A673 (cell line): ENCODE data around the gene MMP11. TPM values are rescaled to one million over a fixed set of nuclear protein-coding genes. Genes with fewer than 3 reads are reported as not detected.
A peak's percentile ranks its signal among the peaks of the same experiment; 100 is the strongest.

Experiments
- BruUV-seq: library from RNA; stranded (reverse); fragments of 400-500 nt; replicated peaks from 2 replicates; lab custom pipeline; 2021; lab: Mats Ljungman, UMichigan
- CTCF ChIA-PET: fragments of 300-600 bp; sonication (Branson Sonifier 250); formaldehyde crosslinking; loops from one replicate; lab custom pipeline; 2022; ENCODE audit warnings: antibody characterized with exemption; lab: Charles Lee
- POLR2A ChIA-PET: fragments of 300-600 bp; sonication (Branson Sonifier 250); formaldehyde crosslinking; loops from one replicate; lab custom pipeline; 2022; ENCODE audit warnings: antibody characterized with exemption; ENCODE audit not compliant: low non-redundant PET; lab: Charles Lee
- DNase-seq: peaks from one replicate; pipeline ENCODE4 v3.0.0-alpha.2; 2015; ENCODE audit warnings: low spot score
- H3K27ac ChIP-seq: fragments of 200-600 bp; sonication (generic); 2 replicates; pipeline ENCODE4 v1.5.1; 2016; ENCODE audit warnings: mixed run types, low read depth, mild to moderate bottlenecking, mixed read lengths, antibody characterized with exemption, low read length; ENCODE audit not compliant: poor library complexity, severe bottlenecking
- H3K27me3 ChIP-seq: fragments of 200-600 bp; sonication (generic); replicated peaks from 2 replicates; pipeline ENCODE4 v1.6.1; 2017; ENCODE audit warnings: mixed run types, low read depth, mild to moderate bottlenecking, mixed read lengths, antibody characterized with exemption, low read length; ENCODE audit not compliant: insufficient read depth, poor library complexity
- H3K36me3 ChIP-seq: fragments of 200-600 bp; sonication (generic); 2 replicates; pipeline ENCODE4 v1.6.1; 2016; ENCODE audit warnings: mixed run types, mild to moderate bottlenecking, mixed read lengths, antibody characterized with exemption, low read length; ENCODE audit not compliant: insufficient read depth, poor library complexity, severe bottlenecking
- H3K4me1 ChIP-seq: fragments of 200-600 bp; sonication (generic); 2 replicates; pipeline ENCODE4 v1.6.1; 2017; ENCODE audit warnings: mixed run types, mild to moderate bottlenecking, mixed read lengths, antibody characterized with exemption, low read length; ENCODE audit not compliant: insufficient read depth, poor library complexity, severe bottlenecking
- H3K4me3 ChIP-seq: fragments of 200-600 bp; sonication (generic); 2 replicates; pipeline ENCODE4 v1.5.1; 2016; ENCODE audit warnings: low read depth, mixed run types, mild to moderate bottlenecking, mixed read lengths, low read length; ENCODE audit not compliant: poor library complexity, severe bottlenecking
- H3K9me3 ChIP-seq: fragments of 200-600 bp; sonication (generic); 2 replicates; pipeline ENCODE4 v1.6.1; 2016; ENCODE audit warnings: mixed run types, low read depth, mild to moderate bottlenecking, mixed read lengths, antibody characterized with exemption, low read length; ENCODE audit not compliant: poor library complexity, severe bottlenecking
- EZH2 ChIP-seq: fragments of 200-600 bp; sonication (generic); IDR thresholded peaks from 2 replicates; pipeline ENCODE4 v1.6.1; 2017; ENCODE audit warnings: borderline replicate concordance, low read depth, mild to moderate bottlenecking, mixed read lengths, antibody characterized with exemption, low read length; ENCODE audit not compliant: poor library complexity, severe bottlenecking
- intact Hi-C: fragments of 100-400 bp; cut with micrococcal nuclease; formaldehyde crosslinking; loops from one replicate; pipeline ENCODE4 v1.10.0; 2022; ENCODE audit not compliant: unreplicated experiment
- total RNA-seq: library from RNA; stranded (reverse); gene quantifications from 2 replicates; pipeline ENCODE4 v1.2.3, GENCODE V29; 2021
- TF ChIP-seq, protein P1 (sequence below): fragments of 300-800, 200-600 bp; sonication (generic); conservative IDR thresholded peaks from 2 replicates; pipeline ENCODE4 v1.5.1; 2017; ENCODE audit warnings: low read depth, mild to moderate bottlenecking, antibody characterized with exemption, low read length, moderate library complexity, mixed read lengths

MMP11 gene
- total RNA-seq, 1 experiment from 2014 or later: 5.1 TPM

DNA sequence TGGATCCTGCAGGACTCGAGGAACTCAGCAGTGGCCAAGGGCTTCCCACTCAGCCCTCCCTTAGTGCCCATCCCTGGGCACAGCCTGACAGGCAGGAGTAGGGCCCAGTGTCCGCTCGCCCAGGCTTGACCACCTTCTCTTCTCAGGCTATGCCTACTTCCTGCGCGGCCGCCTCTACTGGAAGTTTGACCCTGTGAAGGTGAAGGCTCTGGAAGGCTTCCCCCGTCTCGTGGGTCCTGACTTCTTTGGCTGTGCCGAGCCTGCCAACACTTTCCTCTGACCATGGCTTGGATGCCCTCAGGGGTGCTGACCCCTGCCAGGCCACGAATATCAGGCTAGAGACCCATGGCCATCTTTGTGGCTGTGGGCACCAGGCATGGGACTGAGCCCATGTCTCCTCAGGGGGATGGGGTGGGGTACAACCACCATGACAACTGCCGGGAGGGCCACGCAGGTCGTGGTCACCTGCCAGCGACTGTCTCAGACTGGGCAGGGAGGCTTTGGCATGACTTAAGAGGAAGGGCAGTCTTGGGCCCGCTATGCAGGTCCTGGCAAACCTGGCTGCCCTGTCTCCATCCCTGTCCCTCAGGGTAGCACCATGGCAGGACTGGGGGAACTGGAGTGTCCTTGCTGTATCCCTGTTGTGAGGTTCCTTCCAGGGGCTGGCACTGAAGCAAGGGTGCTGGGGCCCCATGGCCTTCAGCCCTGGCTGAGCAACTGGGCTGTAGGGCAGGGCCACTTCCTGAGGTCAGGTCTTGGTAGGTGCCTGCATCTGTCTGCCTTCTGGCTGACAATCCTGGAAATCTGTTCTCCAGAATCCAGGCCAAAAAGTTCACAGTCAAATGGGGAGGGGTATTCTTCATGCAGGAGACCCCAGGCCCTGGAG is 10.9 kb downstream of the MMP11 start:
- Histone ChIP-seq H3K27me3 (no peaks in the 10 kb centered on the region), H3K27ac (no peak overlapping the region), H3K9me3 (no peaks in the 10 kb centered on the region), H3K4me3 (no peak overlapping the region), H3K36me3 (no peaks in the 10 kb centered on the region), H3K4me1 (peaks cover 7% of the 10 kb centered on the region)
- ChIA-PET POLR2A (no interaction called here), CTCF (no interaction called here)
- intact Hi-C loops: no loop called here
- no peak for TF ChIP-seq EZH2
- TF ChIP-seq, protein P1, sequence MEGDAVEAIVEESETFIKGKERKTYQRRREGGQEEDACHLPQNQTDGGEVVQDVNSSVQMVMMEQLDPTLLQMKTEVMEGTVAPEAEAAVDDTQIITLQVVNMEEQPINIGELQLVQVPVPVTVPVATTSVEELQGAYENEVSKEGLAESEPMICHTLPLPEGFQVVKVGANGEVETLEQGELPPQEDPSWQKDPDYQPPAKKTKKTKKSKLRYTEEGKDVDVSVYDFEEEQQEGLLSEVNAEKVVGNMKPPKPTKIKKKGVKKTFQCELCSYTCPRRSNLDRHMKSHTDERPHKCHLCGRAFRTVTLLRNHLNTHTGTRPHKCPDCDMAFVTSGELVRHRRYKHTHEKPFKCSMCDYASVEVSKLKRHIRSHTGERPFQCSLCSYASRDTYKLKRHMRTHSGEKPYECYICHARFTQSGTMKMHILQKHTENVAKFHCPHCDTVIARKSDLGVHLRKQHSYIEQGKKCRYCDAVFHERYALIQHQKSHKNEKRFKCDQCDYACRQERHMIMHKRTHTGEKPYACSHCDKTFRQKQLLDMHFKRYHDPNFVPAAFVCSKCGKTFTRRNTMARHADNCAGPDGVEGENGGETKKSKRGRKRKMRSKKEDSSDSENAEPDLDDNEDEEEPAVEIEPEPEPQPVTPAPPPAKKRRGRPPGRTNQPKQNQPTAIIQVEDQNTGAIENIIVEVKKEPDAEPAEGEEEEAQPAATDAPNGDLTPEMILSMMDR: no peak
- no peak for DNase-seq
- BruUV-seq: no TSS peak

DNA sequence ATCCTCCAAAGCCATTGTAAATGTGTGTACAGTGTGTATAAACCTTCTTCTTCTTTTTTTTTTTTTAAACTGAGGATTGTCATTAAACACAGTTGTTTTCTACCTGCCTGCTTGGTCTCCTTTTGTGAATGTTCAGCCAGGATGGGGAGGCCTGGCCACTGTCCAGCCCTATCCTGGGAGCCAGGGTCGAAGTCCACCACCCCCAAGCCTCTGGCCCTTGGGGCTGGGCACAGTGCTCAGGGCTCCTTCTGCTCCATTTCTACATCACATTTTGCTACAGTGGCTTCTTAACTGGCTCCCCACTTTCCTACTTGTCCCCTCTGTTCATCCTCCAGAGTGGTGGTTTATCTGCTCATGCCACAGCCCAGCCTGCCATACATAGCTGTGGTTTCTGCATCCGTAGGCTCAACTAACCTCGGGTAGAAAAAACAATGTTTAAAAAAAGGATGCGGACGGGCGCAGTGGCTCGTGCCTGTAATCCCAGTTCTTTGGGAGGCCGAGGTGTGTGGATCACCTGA is 11.6 kb downstream of the MMP11 start:
- no peaks in the 10 kb centered on the region for H3K9me3 ChIP-seq
- H3K27ac ChIP-seq: no peak overlapping the region
- no peaks in the 10 kb centered on the region for H3K36me3 ChIP-seq
- H3K27me3 ChIP-seq: no peaks in the 10 kb centered on the region
- CTCF ChIA-PET: no interaction called here
- POLR2A ChIA-PET: no interaction called here
- DNase-seq: no peak
- intact Hi-C loops: no loop called here
- H3K4me1 ChIP-seq: peaks cover 11% of the 10 kb centered on the region
- BruUV-seq: no TSS peak
- TF ChIP-seq, protein P1: no peak
- TF ChIP-seq EZH2: no peak
- no peak overlapping the region for H3K4me3 ChIP-seq

DNA sequence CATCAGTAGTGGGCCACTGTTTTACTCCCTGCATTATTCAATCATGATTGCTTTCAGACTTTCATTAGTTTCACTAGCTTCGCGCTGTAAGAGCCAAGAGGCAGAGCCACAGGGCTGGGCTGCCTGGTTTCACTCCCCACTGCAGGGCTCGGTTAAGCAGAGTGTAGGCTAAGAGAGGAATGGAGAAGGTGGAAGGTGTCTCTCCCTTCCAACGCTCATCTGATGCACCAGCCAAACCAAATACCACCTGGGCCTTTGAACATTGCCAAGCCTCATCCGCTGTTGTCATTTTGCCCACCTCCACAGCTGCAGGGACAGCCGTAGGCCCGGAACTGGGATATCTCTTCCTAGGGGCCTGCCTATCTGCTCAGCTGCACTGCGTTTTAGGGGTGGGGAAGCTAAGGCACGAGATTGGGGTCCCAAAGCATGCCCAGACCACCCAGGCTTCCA is 13.6 kb downstream of the MMP11 start:
- intact Hi-C loops: no loop called here
- no peak for DNase-seq
- ChIA-PET CTCF (interaction anchor here (0.7 kb wide), 1 partner anchor 14 kb away, joined by 9 read pairs; the partner anchor contains the start of gene MMP11), POLR2A (no interaction called here)
- Histone ChIP-seq H3K4me1 (peaks cover 11% of the 10 kb centered on the region), H3K27me3 (no peaks in the 10 kb centered on the region), H3K4me3 (peak overlapping the region; percentile 92), H3K9me3 (no peaks in the 10 kb centered on the region), H3K27ac (peak overlapping the region; percentile 100), H3K36me3 (peaks cover under 1% of the 10 kb centered on the region)
- TF ChIP-seq, protein P1: no peak
- no peak for TF ChIP-seq EZH2
- BruUV-seq: TSS peak; percentile 88
